Esophagus squamous epithelium (tissue), 4 donors: ENCODE data around the gene COL16A1.

ENCODE experiments used
- CTCF ChIP-seq, 6 experiments: fragments of 450-650 bp in 4 of 6; fragments of 200-600 bp in 2 of 6; sonication (generic) in 2 of 6; IDR thresholded peaks; one replicate each; pipeline ENCODE4 v1.5.1; 2016 to 2019; ENCODE audit warnings: antibody characterized with exemption in 6 of 6, mild to moderate bottlenecking in 4 of 6, moderate library complexity in 4 of 6
- POLR2A ChIP-seq, 4 donors: fragments of 450-650 bp; IDR thresholded peaks; one replicate each; pipeline ENCODE4 v1.6.1; 2017; ENCODE audit warnings: antibody characterized with exemption in 4 of 4, mild to moderate bottlenecking in 4 of 4, moderate library complexity in 3 of 4

- TF ChIP-seq CTCF (IDR thresholded peaks at IDR 0.05): no peak
- no peak for TF ChIP-seq POLR2A (IDR thresholded peaks at IDR 0.05)
Measured at GRCh38 chr1:31660871-31661455, 42.9 kb downstream of the COL16A1 start.
